G401.6 (cell line): Measurements from ENCODE around the gene HGFAC.
"Not testable (repeated sequence)": the region's sequence is repeated elsewhere in the genome, so short reads cannot be mapped to it uniquely, and the experiment has no call there.

ENCODE experiments used
- FAIRE-seq: peaks from 2 replicates; lab custom pipeline; 2012; peaks lifted over from hg19 to GRCh38; lab: Jason Lieb, UNC

The HGFAC gene

DNA sequence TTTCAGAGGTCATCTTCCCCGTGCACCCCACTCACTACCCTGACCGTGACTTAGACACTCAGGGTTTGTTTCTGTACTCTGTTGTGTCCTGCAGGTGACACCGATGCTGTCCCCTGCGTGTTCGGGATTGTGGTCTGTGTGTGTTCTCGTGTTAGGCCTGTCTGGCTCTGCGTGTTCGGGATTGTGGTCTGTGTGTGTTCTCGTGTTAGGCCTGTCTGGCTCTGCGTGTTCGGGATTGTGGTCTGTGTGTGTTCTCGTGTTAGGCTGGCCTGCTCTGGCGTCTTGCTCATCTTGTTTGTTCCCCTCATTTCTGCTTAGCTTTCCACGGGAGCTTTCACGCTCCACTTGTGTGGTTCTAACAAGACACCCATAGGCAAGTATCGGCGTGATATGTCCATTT lies 30.6 kb upstream of the HGFAC start:
- not testable (repeated sequence) for FAIRE-seq

DNA sequence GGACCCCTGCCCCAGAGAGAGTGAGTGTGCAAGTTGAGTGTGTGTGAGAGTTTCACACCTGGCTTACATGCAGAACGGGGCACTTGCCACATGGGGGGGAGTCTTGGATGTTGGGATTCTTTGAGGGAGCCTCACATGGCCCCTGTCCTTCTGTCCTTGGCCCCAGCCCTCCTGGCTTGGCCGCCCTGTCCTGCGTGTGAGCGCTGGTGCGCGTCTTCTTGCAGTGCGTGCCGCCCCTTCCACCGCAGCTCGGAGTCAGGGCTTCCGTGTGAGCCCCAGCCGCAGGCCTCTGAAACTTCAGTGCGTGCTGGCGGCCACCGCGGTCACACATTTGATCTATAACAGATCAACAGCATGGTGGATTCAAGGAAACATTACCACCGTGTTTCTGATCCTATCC lies 30.1 kb upstream of the HGFAC start:
- FAIRE-seq = no peak

DNA sequence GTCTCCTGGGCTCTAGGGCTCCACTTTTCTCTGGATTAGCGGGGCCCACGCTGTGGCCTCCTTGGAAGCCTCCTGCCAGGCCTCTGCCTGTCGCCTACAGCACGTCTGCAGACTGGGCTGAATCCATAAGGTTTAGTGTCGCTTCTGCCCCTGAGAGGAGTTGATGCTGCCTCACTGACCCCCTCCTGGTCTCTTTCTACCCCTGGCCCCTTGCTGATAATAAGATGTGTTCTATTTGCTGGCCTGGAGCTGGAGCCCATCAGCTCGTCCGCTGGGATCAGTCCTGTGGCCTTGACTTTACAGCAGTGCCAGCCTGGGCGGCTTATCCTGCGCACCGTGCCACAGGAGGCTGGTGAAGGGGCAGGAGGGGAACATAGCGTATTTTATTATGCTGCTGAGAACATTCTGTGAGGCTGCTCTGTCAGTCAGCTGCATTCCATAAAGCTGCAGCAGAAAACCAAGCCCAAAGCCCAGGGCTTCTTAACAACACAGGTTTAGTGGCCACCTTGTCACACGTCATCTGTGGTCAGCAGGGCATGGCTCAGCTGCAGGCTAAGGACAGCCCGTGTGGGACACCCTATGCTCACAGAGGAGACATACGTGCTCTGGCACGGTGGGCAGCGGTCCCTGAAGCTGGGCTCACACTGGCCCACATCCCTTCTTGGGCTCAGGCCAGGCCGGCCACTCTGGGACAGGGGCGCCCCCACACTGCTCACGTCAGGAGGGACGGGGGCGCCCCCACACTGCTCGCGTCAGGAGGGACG lies 29.3 kb upstream of the HGFAC start:
- no peak for FAIRE-seq

DNA sequence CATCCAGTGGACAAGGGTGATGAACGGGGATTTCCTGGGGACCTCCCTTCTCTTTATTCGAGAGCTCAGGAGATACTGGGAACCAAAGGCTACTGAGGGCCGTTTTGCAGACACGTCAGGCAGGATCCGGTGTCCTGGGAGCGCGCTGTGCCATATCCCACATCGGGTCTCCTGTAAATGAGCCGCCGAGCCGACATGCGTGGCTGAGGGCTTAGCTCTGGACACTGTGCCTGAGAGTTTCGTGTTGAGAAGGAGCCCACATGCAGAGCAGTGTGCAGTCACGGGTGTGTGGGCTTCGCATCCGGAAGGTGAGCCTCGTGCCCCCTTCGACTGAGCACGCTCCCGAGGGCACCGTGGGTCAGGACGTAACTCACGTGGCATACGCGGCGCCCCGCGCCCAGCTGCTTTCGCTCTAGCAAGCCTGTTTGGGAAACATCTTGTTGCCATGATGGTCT lies 28.5 kb upstream of the HGFAC start:
- FAIRE-seq = no peak

DNA sequence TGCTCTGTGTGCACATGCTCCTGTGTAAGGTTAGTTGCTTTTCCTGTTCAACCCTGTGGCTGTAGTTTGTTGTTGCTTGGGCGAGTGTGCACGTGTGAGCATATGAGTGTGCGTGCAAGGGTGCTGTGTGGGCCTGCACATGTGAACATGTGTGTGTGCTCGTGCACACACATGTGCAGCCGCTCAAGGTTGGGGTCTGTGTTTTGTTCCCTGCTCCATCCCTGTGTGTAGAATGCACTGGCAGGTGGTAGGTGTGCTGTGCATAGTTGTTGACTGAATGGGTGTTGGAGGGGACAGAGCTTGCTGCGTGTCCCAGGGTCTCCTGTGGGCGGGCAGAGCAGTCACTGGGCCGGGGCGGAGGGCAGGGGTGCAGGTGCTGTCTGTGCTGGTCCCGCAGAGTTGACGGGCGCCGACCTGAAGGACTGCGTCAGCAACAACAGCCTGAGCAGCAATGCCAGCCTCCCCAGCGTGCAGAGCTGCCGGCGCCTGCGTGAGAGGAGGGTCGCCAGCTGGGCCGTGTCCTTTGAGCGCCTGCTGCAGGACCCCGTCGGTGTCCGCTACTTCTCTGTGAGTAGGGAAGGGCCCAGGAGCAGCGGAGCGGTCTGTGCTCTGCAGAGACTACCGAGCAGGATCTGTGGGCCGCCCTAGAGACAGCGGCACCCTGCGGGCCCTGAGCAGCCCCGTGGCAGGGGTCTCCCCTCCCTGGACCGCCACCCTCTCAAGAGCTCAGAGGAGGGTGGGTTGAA lies 27.9 kb upstream of the HGFAC start:
- no peak for FAIRE-seq

DNA sequence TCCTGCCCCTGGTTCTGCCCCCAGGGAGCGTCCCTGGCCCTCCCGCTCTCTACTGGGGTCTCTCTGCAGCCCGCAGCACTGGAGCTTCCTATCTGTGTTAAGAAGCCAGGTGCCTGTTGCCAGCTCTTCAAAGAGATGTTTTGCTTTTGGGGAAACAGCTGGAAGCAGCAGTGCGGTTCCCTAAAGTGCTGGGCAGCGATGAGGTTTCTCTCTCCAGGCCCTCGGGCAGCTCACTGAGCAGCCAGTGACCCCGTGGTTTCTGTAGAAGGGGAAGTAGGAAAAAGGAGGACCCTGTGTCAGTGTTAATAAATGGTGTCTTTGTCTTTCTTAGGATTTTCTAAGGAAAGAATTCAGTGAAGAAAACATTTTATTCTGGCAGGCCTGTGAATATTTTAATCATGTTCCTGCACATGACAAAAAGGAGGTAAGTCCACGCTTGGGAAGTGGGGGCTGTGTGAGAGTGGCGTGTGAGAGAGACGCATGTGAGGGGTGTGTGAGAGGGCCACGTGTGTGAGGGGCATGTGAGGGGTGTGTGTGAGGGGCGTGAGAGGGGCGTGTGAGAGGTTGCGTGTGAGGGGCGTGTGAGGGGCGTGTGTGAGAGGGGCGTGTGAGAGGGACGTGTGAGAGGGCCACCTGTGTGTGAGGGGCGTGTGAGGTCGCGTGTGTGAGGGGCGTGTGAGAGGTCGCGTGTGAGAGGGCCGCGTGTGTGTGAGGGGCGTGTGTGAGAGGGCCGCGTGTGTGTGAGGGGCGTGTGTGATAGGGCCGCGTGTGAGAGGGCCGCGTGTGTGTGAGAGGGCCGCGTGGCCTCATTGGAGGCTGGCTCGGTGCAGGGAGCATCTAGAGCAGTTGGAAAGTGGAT lies 27.1 kb upstream of the HGFAC start:
- no peak for FAIRE-seq

DNA sequence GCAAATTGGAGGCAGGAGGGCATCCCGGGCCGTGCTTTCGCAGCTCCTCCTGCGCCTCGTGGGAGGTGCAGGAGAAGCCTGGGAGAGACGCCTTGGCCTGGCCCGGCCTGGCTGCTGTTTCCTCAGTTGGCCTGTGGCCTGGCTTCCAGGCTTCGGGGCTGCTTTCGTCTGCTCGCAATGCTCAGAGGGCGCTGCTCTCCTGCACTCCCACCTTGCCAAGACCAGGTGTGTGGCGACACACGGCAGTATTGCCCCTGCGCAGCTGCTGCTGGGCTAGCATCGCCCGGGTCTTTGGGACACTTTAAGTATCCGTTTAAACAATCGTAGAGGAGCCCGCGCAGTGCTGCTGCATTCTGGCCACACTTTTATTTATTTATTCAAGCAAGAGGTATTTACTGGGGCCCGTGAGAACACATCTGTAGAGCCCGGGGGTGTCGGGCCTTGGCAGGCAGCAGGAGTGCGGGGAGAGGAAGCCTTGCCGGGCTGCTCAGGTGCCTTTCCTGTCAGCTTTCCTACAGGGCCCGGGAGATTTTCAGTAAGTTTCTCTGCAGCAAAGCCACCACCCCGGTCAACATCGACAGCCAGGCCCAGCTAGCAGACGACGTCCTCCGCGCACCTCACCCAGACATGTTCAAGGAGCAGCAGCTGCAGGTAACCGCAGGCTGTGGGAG lies 26.2 kb upstream of the HGFAC start:
- no peak for FAIRE-seq

DNA sequence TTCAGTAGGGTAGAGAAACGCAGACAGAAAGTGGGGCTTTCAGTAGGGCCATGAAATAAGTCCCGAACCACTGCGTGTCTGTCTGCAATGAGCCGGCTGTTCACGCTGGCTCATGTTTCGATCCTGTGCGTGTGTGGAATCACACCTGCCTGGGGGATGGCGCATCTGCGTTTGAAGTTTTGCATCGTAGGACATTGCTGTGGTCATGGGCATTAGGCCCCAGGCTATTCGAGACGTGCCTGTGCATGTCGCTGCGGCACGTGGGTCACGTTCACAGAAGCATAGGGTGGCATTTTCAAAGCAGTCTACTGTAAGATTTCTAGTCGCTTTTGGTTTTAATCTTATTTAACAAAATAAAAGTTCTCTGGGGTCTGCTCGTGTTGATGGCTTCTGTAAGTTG lies 25.5 kb upstream of the HGFAC start:
- no peak for FAIRE-seq

DNA sequence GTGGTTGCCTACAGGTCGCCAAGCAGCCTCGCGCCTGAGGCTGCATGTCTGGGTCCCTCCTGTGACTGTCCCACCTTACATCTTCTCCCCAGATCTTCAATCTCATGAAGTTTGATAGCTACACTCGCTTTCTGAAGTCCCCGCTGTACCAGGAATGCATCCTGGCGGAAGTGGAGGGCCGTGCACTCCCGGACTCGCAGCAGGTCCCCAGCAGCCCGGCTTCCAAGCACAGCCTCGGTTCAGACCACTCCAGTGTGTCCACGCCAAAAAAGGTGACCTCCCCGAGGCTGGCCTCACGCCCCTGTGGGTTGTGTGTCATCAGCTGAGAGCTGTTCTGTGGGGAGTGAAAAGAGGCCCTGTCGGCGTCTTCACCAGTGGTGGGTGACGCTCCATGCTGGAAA lies 24.9 kb upstream of the HGFAC start:
- no peak for FAIRE-seq

DNA sequence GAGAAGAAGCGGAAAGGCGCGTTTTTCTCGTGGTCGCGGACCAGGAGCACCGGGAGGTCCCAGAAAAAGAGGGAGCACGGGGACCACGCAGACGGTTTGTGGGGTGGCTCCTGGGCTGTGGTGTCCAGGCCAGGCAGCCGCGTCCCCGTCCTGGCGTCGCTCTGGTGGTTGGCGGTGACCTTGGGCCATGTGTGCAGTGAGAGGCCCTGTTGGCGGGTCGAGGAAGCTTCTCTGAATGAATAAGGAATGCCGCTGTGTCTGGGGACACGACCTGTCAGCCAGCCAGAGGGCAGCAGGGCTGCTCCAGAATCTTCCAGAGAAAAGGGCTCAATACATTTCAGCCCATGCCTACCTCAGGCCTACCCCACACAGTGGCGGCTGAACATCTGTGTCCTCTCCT lies 24.3 kb upstream of the HGFAC start:
- FAIRE-seq = no peak

DNA sequence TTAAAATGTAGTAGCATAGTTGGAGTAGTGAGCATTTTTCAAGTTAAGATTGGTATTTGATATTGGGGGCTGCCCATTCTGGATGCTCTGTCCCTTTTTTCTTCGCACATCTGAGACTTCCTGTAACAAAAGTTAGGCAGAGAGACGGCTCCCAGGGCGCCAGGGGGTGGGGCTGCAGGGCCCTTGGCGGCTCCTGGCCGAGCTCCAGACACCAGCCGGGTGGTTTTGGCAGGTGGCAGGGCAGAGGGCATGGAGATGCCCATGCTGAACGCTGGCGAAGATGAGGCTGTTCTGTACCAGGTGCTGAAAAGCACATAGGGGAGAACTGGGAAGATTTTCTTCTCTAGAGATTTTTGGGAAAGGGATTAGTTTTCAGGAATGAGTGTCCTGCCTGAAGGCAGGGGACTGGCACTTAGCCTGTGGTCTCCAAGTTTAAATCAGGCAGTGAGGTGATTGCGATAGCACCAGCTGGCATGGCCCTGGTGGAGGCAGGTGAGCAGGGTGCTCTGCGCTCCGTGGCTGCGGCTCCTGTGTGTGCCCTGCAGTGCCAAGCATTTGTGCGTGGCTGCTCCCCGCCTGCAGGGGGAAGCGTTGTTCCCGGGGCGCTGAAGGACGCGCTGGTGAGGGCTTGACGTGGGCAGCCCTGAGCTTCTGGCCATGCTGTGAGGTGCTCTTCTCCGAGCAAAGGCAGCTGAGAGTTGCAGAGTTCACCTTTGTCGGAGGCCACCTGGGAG lies 23.6 kb upstream of the HGFAC start:
- no peak for FAIRE-seq

DNA sequence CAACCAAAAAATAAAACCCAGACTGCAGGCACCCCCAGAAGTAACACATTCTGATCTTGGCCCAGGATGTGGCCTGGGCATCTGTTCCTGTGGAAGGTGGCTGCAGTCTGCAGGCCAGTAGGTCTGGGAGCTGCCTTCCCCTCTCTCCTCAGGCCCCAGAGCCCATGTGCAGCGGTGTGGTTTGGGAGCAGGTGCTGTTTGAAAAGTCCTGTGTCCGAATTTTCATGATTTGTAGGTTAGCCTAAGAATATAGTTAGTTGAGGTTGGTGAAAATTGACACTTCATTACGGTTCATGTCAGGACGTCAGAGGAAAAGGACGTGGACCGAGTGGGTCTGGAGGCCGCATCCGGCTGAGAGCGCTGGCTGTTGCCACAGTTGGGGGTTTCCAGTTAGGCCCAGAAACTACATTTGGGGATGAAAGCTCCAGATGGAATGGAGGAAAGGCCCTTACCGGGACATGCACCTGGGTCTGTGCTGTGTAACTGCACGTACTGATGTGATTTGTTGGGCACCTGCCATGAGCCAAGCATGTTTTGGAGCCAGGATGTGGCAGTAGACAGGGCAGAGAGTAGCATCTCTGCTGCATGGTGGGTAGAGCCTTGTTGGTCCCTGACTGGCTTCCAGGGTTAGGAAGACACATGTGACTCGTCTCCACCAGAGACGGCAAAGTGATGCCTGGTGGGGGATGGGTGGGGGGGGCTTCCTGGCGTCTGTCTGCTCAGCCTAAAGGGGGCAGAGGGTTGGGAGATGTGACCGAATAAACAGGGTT lies 21.7 kb upstream of the HGFAC start:
- no peak for FAIRE-seq

DNA sequence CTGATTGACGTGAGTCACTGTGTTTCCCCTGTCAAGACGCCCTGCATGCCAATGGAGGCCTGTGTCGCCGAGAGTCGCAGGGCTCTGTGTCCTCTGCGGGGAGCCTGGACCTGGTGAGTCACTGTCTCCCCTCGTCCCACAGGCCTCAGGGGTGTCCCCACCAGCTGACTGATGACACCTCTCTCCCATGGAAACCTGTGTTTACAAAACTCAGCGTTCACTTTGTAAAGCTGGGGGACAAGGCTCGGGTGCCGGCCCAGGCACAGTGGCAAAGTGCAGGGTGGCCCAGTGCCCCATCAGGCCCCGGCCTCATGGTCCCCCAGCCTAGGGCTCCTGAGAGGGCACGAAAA lies 21.2 kb upstream of the HGFAC start:
- FAIRE-seq = no peak

DNA sequence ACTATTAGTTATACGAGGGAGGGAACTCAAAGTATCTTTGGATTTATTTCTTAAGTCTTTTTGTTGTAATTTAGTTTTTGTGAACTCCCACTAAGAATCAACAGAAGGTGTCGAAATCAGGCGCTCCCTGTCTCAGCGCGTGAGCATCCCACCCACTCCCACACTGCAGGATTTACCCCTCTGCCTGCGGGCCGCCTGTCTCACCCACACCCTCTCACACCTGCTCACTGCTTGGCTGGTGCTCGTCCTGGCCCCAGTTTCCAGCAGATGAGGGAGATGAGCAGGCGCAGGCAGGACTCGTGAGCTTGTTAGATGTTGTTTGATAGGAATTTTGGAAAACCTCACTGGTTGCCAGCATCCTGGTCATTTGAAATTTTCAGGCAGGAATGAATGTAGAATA lies 20.8 kb upstream of the HGFAC start:
- no peak for FAIRE-seq

DNA sequence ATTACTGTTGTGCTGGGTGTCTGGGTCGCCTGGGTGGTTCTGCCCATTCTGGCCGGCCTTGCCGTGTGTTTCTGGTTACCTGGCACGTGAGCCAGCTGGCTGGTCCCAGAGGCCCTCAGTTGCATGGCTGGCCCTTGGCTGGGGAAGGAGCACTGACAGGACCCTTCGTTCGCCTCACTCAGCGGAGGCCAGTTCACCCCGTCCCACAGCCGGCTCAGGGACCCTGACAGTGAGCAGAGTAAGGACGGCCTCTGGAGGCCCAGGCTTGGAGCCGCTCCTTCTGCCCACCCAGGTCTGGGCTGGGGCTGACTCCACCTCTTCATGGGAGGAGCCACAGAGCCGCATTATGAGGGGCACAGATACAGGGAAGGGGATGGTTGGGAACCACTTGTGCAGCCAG lies 20.3 kb upstream of the HGFAC start:
- FAIRE-seq = no peak

DNA sequence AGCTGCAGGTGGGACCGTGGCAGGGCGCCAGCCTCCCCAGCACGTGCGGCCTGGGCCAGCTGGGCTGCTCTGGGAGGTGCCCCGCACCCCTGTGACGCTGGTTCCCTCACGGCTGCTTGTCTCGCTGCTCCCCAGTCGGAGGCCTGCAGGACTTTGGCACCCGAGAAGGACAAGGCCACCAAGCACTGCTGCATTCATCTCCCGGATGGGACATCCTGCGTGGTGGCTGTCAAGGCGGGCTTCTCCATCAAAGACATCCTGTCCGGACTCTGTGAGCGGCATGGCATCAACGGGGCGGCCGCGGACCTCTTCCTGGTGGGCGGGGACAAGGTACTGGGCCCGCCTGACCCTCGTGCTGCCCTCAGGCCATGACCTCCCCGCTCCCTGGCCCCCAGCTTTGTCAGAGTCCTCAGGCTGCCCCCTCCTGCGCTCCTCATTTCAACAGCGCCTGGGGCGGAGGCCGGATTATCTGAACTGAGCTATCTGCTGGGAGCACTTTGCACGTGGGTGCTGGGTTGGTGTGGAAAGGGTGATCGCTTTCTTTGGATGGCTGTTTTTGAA lies 19.4 kb upstream of the HGFAC start:
- no peak for FAIRE-seq

DNA sequence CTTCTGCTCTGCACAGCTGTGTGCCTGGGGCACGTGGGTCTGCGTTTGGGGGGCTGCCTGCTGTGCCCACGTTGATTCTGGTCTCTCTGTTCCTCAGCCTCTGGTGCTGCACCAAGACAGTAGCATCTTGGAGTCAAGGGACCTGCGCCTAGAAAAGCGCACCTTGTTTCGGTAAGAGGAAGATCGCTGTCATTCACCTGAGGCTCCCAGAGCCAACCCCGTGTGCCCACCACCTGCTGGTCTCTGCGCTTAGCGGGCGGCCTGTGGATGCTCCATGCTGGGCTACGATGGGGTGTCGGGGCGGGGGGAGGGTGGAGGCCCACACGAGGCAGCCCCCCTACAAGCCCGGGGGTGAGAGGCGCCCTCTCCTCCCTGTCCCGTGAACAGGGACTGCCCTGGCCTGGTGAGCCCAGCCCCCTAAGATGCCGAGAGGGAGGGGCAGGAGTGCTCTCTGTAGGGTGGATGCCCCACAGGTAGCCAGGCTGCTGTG lies 18.9 kb upstream of the HGFAC start:
- FAIRE-seq = no peak

DNA sequence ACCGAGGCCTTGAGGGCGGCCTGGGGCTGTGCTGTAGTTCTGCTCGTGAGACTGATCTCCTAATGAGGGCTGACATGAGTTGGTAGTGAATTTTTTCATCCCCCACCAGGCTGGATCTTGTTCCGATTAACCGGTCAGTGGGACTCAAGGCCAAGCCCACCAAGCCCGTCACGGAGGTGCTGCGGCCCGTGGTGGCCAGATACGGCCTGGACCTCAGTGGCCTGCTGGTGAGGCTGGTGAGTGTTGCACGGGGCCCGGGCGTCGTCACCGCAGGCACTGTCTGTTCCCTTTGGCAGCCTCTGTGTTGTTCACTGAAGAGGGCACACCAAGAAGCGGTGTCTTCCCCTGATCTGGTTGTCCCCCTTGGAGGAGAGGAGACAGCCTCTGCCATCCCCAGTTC lies 18.4 kb upstream of the HGFAC start:
- no peak for FAIRE-seq

DNA sequence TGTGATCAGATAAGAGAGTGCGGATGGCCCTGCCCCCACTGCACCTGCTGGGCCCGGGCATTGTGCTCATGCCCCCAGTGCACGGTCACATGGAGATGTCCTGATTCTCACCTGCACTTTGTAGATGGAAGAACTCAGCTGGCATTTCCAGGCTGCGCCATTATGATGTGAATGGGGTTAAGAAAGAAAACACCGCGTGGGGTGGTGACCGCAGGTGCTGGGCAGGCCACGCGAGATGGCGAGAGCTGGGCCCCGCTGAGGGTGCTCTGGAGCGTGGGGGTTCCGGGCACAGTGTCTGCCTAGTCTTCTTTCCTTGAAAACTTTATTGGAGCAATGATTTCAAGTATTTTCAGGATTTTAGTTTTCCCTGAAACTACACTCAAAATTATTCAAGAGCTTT lies 17.8 kb upstream of the HGFAC start:
- no peak for FAIRE-seq

DNA sequence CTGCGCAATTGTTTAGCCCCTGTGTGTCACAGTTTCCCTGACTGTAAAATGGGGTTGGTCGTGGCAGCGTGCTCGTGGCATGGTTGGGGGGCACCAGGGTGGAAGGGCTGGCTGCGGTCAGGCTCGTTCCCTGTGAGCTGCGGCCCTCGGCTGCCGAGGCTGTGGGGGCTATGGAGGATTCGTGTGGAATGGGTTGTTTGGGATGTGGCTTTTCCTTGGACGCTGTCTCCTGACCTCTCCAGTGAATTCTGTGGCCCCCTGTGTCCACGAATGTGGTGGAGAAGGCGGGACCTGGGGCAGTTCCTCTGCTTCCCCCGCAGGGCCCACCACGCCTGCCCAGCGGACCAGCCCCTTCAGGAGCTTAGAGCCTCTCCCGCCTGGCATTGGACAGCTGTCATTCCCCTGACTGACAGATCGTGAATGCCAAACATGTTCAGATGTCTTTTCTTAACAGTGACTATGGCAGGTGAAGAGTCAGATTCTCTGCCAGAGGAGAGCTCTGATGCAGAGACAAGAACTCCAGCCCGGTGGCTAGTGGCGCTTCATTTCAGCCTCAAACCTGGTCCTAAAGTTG lies 17.2 kb upstream of the HGFAC start:
- FAIRE-seq = no peak
